PC-3 (cell line): ENCODE results near the gene SPRTN.

Source experiments
- CTCF ChIP-seq: fragments of 300-600 bp; sonication (generic); conservative IDR thresholded peaks from 2 replicates; pipeline ENCODE4 v1.5.1; 2017; ENCODE audit warnings: antibody characterized with exemption, low read depth, mild to moderate bottlenecking, low read length
- EZH2phosphoT487 ChIP-seq: fragments of 300-600 bp; sonication (generic); IDR thresholded peaks from 2 replicates; pipeline ENCODE4 v1.6.1; 2018; ENCODE audit warnings: mild to moderate bottlenecking, antibody characterized with exemption, low read length, borderline replicate concordance

DNA sequence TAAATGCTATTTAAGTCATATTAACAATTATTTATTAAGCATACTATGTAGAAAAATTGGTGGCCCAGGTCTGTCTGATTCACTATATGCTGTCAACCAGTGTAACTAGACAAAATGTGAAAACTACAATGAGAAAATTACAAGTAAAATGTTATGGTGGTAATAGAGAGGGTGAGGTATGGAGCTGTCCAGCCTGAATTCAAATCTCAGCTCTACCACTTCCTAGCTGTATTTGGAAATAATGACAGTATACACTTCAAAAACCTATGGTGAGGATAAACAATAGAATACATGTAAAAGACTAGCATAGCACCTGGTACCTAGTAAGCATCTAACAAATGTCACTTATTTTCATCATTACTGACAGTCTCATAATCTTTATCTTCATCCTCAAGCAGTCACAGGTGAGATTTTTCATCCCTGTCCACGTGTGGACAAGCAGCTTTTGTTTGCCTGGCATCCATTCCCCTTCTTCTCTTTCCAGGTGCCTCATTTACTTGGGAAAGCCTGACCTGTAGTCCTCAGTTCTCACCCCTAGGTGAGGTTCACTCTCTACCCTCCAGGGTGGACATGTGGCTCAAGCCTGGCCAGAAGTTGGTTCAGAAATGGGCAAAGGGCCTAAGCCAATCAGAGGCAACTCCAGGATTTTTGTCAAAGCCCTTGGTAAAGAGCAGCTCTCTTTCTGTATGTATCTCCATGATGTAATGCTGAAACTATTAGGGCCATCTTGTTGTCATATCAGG lies 54.5 kb downstream of the SPRTN start:
- TF ChIP-seq EZH2phosphoT487, result no peak
- TF ChIP-seq CTCF, result no peak
